ENCODE data around the gene HS6ST2. TPM values are rescaled to one million over a fixed set of nuclear protein-coding genes. Genes with fewer than 3 reads are reported as not detected.

Gene HS6ST2
- total RNA-seq, 4 donors from 2014 or later: 0.21 to 0.30 (median 0.24) TPM; not detected in 1

GRCh38 chrX:132790329-132790728 lies 168.1 kb downstream of the HS6ST2 start:
- TF ChIP-seq POLR2AphosphoS5 (IDR thresholded peaks at IDR 0.05) (no peak), CTCF (IDR thresholded peaks at IDR 0.05) (no peak), POLR2A (IDR thresholded peaks at IDR 0.05) (no peak), EP300 (IDR thresholded peaks at IDR 0.05) (no peak)

GRCh38 chrX:132786217-132786616 lies 172.2 kb downstream of the HS6ST2 start:
- WGBS: 65% methylated on average over 1 of the region's 1 CpG
- no peak overlapping the region for H3K4me3 ChIP-seq

More at GRCh38 chrX:132790329-132790728, 168.1 kb downstream of the HS6ST2 start:
- H3K27ac ChIP-seq: no peak overlapping the region
- no peaks in the 10 kb centered on the region for H3K36me3 ChIP-seq
- 68% methylated on average over 2 of the region's 2 CpGs for WGBS
- DNase-seq (ENCODE audit: low spot score in 2 of 2): no peak
- no peak overlapping the region for H3K4me3 ChIP-seq
- H3K27me3 ChIP-seq: no peaks in the 10 kb centered on the region
- H3K4me1 ChIP-seq: no peaks in the 10 kb centered on the region
- no peaks in the 10 kb centered on the region for H3K9me3 ChIP-seq

GRCh38 chrX:132778917-132779316 lies 179.5 kb downstream of the HS6ST2 start:
- no peaks in the 10 kb centered on the region for H3K36me3 ChIP-seq
- no peak overlapping the region for H3K4me3 ChIP-seq
- no peaks in the 10 kb centered on the region for H3K9me3 ChIP-seq
- no peaks in the 10 kb centered on the region for H3K4me1 ChIP-seq
- no peaks in the 10 kb centered on the region for H3K27me3 ChIP-seq
- DNase-seq (ENCODE audit: low spot score in 2 of 2): no peak
- TF ChIP-seq POLR2A (IDR thresholded peaks at IDR 0.05) (no peak), CTCF (IDR thresholded peaks at IDR 0.05) (no peak), POLR2AphosphoS5 (IDR thresholded peaks at IDR 0.05) (no peak), EP300 (IDR thresholded peaks at IDR 0.05) (no peak)
- no peak overlapping the region for H3K27ac ChIP-seq

More at GRCh38 chrX:132786217-132786616, 172.2 kb downstream of the HS6ST2 start:
- no peaks in the 10 kb centered on the region for H3K4me1 ChIP-seq
- no peaks in the 10 kb centered on the region for H3K9me3 ChIP-seq
- DNase-seq (ENCODE audit: low spot score in 2 of 2): no peak
- H3K27ac ChIP-seq: no peak overlapping the region
- no peaks in the 10 kb centered on the region for H3K27me3 ChIP-seq
- no peaks in the 10 kb centered on the region for H3K36me3 ChIP-seq
- TF ChIP-seq POLR2A (IDR thresholded peaks at IDR 0.05) (no peak), EP300 (IDR thresholded peaks at IDR 0.05) (no peak), POLR2AphosphoS5 (IDR thresholded peaks at IDR 0.05) (no peak), CTCF (IDR thresholded peaks at IDR 0.05) (no peak)

GRCh38 chrX:132776486-132777210 lies 181.8 kb downstream of the HS6ST2 start:
- TF ChIP-seq POLR2AphosphoS5 (IDR thresholded peaks at IDR 0.05): no peak
- Histone ChIP-seq H3K9me3 (no peaks in the 10 kb centered on the region), H3K4me1 (no peaks in the 10 kb centered on the region), H3K27ac (no peak overlapping the region), H3K36me3 (no peaks in the 10 kb centered on the region), H3K27me3 (no peaks in the 10 kb centered on the region), H3K4me3 (no peak overlapping the region)
- 67% methylated on average over 6 of the region's 6 CpGs for WGBS
- DNase-seq (ENCODE audit: low spot score in 2 of 2): no peak

GRCh38 chrX:132775263-132775823 lies 183.1 kb downstream of the HS6ST2 start:
- no peak overlapping the region for H3K27ac ChIP-seq
- no peaks in the 10 kb centered on the region for H3K36me3 ChIP-seq
- H3K27me3 ChIP-seq: no peaks in the 10 kb centered on the region
- 87% methylated on average over 7 of the region's 7 CpGs for WGBS
- no peaks in the 10 kb centered on the region for H3K4me1 ChIP-seq
- no peak for DNase-seq (ENCODE audit: low spot score in 2 of 2)
- H3K9me3 ChIP-seq: no peaks in the 10 kb centered on the region
- H3K4me3 ChIP-seq: no peak overlapping the region
- TF ChIP-seq POLR2A (IDR thresholded peaks at IDR 0.05): no peak
- TF ChIP-seq CTCF (IDR thresholded peaks at IDR 0.05): no peak
- no peak for TF ChIP-seq EP300 (IDR thresholded peaks at IDR 0.05)
- TF ChIP-seq POLR2AphosphoS5 (IDR thresholded peaks at IDR 0.05): no peak
